22Rv1 (cell line): ENCODE measurements around the gene RNF20.

Experiments
- ZFX ChIP-seq: fragments of 450-650 bp; IDR thresholded peaks from 2 replicates; pipeline ENCODE4 v1.6.1; 2017; ENCODE audit warnings: antibody characterized with exemption, borderline replicate concordance
- TF ChIP-seq, protein P1 (sequence below): fragments of 450-650 bp; IDR thresholded peaks from 2 replicates; pipeline ENCODE4 v1.5.1; 2017; ENCODE audit warnings: mild to moderate bottlenecking

GRCh38 chr9:101582553-101582952 is 48.9 kb downstream of the RNF20 start:
- TF ChIP-seq, protein P1, sequence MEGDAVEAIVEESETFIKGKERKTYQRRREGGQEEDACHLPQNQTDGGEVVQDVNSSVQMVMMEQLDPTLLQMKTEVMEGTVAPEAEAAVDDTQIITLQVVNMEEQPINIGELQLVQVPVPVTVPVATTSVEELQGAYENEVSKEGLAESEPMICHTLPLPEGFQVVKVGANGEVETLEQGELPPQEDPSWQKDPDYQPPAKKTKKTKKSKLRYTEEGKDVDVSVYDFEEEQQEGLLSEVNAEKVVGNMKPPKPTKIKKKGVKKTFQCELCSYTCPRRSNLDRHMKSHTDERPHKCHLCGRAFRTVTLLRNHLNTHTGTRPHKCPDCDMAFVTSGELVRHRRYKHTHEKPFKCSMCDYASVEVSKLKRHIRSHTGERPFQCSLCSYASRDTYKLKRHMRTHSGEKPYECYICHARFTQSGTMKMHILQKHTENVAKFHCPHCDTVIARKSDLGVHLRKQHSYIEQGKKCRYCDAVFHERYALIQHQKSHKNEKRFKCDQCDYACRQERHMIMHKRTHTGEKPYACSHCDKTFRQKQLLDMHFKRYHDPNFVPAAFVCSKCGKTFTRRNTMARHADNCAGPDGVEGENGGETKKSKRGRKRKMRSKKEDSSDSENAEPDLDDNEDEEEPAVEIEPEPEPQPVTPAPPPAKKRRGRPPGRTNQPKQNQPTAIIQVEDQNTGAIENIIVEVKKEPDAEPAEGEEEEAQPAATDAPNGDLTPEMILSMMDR = no peak
- TF ChIP-seq ZFX = no peak
